ENCODE results near the gene BBIP1.

DNA sequence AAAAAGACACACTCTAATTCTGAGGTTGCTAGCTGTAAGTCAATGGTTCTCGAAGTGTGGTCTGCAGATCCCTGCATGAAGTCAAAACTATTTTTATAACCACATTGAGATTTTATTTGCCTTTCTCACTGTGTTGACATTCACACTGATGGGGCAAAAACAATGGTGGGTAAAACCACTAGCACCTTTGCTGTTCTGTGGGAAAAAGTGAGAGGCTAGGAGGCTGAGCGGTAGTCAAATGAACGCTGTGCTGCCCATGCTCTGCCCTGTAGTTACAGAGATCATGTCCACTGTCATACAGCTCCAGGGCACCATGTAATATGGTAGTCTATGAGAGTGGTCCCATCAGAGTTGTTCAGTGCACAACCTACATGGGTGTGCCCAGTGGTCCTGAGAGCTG lies 68.9 kb downstream of the BBIP1 start:
- TF ChIP-seq POLR2A (IDR thresholded peaks at IDR 0.05), result no peak
- TF ChIP-seq, protein P1, sequence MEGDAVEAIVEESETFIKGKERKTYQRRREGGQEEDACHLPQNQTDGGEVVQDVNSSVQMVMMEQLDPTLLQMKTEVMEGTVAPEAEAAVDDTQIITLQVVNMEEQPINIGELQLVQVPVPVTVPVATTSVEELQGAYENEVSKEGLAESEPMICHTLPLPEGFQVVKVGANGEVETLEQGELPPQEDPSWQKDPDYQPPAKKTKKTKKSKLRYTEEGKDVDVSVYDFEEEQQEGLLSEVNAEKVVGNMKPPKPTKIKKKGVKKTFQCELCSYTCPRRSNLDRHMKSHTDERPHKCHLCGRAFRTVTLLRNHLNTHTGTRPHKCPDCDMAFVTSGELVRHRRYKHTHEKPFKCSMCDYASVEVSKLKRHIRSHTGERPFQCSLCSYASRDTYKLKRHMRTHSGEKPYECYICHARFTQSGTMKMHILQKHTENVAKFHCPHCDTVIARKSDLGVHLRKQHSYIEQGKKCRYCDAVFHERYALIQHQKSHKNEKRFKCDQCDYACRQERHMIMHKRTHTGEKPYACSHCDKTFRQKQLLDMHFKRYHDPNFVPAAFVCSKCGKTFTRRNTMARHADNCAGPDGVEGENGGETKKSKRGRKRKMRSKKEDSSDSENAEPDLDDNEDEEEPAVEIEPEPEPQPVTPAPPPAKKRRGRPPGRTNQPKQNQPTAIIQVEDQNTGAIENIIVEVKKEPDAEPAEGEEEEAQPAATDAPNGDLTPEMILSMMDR (IDR thresholded peaks at IDR 0.05), result no peak
